ENCODE measurements around the gene GABRG3.

The GABRG3 gene

DNA sequence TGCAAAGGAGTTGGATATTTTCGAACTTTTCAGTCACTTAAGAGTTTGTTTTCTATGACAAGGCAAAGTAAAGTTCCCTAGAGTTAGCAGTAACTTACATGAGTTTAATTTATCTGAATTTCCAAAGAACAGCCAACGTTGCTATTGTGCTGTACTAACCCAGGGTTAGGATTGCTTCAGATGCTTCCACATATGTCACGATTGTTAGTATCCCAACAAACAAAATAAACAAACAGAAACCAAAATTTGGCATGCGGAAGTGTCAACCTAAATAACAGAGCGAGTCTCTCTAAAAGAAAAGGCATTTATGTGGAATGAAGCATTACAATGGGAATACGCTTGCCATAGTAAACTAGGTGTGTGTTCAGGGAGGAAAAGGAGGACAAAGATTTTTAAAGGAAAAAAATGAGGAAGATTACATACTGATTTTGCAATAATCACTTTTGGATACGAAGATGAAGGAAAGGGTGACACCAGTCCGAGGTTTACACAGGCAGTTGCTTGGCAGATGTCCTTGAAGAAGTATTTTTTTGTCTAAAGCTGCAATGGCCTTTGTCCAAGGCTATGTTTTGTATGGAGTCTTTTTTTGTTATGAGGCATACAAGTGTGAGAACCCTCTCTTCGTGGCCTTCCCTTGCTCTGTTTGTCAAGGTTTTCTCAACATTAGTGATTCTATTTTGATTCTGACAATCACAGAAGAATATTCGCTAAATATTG, 267.9 kb downstream of the GABRG3 start:
- DNase-seq (ENCODE audit: low read depth in 2 of 2), result no peak

DNA sequence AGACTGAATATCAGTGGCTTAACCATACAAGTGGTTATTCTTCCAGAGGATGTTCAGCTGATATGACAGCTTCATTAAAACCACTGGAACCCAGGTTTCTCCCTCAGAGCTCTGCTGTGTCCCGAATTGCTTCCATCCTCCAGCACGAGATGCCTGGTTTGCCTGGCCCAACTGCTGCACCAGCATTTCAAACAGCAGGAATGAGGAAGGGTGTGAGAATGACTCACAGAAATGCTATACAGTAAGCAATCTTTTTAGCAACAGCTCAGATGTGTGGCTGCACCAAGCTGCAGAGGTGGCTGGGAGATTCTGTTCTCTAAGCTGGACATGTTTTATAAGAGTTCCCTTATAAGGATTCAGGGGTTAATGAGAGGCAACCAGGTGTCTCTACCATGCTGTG, 271.0 kb downstream of the GABRG3 start:
- DNase-seq (ENCODE audit: low read depth in 2 of 2), result peak; percentile 34 to 41

- no peak for DNase-seq (ENCODE audit: low read depth in 2 of 2)
Observed at GRCh38 chr15:27244047-27244446, 273.1 kb downstream of the GABRG3 start.

DNA sequence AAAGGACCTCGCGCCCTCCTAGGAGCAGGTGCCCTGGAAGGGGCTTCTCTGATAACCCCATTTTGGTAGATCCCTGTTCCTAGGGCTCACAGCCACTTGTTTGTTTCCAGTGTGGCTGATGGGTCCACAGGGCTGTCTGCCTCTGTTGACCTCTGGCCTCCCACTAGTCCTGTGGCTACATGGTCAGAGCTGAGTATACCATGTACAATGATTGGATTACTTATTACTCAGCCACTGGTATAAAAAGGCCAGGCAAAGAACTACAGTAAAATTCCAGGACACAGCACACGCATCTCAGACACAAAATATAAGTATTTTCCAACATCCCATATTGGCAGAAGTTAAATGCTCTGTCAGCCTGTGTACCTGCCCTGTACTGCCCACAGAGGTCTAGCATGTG, 277.3 kb downstream of the GABRG3 start:
- no peak for DNase-seq (ENCODE audit: low read depth in 2 of 2)

GRCh38 chr15:27249046-27249759, 278.2 kb downstream of the GABRG3 start:
- DNase-seq (ENCODE audit: low read depth in 2 of 2), result no peak

DNA sequence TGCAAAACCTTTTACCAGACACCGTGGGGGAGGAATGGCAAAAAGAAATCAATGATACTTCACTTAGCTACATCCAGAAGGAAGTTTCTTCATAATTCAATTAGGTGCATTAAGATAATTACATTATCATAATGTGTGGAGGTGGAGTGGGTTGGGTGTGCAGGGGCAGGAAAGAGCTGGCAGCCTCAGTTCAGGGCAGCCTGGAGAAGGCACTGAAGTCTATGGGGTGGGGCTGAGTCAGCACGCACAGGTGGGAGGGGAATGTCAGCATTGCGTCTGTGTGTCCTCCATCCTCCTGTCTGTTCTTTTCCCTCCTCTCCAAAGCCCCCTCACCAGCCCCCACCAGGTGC, 278.8 kb downstream of the GABRG3 start:
- DNase-seq (ENCODE audit: low read depth in 2 of 2), result no peak

DNA sequence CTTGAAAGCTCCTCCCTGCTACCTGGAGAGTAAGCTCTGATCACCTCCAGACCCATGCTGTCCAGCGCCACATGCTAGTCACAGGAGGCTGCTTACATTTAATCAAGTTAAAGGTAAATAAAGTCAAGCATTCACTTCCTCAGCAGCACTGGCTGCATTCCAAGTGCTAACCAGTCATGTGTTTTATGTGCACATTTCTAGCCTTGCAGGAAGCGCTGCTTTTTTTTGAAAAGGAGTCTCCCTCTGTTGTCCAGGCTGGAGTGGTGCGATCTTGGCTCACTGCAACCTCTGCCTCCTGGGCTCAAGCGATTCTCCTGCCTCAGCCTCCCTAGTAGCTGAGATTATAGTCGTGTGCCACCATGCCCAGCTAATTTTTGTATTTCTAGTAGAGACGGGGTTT, 279.2 kb downstream of the GABRG3 start:
- no peak for DNase-seq (ENCODE audit: low read depth in 2 of 2)

DNA sequence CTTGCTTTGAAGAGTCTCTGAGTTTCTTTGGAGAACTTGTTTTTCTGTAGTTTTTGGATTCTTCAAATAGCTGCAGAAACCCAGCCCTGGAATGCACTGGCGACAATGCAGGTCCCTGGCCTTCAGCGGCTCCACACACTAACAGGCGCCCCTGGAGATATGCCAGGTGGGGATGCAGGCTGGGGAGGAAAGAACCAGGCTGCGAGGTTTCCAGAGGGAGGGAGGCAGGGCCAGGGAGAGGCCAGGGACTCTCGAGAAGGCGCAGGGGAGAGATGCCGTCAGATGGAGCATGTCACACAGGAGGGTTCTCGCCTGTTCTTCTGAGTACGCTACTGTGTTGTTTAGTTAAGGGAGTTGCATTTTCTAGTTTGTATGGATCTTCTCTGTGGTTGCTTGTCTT, 283.1 kb downstream of the GABRG3 start:
- no peak for DNase-seq (ENCODE audit: low read depth in 2 of 2)

DNA sequence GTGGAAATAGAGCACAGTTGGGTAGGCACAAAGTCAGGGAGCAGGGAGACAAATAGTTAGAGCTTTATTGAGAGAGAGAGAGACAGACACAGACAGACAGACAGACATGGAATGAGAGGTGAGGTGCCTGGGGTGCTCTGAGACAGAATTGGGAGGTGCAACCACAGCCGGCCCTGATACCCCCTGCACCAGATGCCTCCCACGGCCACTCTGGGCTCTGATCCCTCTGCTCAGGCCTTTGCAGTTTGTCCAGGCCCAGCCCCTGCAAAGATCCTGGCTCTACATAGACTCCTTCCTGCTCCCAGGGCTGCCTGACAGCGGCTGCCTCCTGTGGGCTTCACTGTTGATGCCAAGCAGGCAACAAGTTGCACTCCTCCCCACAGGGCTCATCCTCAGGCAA, 283.8 kb downstream of the GABRG3 start:
- DNase-seq (ENCODE audit: low read depth in 2 of 2), result no peak

GRCh38 chr15:27256446-27256845, 285.5 kb downstream of the GABRG3 start:
- DNase-seq (ENCODE audit: low read depth in 2 of 2), result no peak

DNA sequence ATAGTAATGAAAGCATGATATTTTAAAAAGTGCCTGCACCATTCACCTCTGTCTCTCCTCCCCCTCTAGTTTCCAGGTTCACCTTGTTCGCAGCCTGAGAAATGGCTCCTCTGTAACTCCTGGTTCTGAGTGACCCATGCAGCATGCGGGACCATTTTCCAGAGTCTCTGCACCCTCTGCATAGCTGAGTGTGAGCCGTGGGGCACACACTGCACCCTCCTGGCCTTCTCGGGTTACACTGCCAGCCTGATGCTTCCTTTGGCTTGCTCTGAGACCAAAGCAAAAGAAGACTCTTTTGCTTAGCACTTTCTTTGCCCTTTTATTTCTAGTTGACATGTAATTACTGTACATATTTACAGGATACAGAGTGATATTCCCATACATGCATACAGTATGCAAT, 287.3 kb downstream of the GABRG3 start:
- DNase-seq (ENCODE audit: low read depth in 2 of 2), result no peak

- no peak for DNase-seq (ENCODE audit: low read depth in 2 of 2)
Observed at GRCh38 chr15:27260523-27260922, 289.5 kb downstream of the GABRG3 start.

DNA sequence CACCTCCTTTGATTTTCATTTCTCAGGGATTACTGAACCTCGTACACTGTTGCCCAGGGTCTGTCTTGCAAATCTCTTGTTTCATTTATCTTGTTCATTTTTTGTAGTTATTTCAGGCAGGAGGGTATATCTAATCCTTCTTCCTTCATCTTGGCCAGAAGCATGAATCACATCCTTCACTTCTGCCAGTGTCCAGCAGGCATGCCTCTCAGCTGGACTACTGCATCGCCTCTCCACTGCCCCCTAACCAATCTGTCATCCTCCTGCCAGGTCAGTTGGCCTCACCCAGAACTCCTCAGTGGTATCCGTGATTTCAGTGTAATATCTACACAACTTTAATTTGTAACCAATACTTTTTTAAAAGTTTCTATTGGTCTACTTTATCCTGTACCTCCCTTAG, 297.9 kb downstream of the GABRG3 start:
- no peak for DNase-seq (ENCODE audit: low read depth in 2 of 2)

DNA sequence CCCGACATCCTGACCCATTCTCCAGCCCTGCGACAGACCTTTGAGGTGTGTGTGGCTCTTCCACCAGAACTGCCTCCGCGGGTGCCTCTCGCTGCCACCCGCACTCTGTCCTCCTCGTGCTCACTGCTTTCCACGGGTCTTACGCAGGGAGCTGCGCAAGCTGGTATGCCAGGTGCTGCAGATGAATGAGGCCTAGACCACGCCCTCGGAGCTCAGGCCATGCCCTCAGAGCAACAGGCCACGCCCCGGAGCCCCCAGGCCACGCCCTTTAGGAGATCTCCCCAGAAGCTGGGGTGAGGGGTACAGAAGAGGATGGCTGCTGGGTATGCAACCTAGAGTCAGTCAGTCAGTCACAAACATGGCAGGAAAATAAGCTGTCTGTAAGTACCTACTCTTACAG, 300.3 kb downstream of the GABRG3 start:
- no peak for DNase-seq (ENCODE audit: low read depth in 2 of 2)

- DNase-seq (ENCODE audit: low read depth in 2 of 2), result no peak
Observed at GRCh38 chr15:27272427-27272826, 301.4 kb downstream of the GABRG3 start.

- DNase-seq (ENCODE audit: low read depth in 2 of 2), result no peak
Observed at GRCh38 chr15:27273506-27273905, 302.5 kb downstream of the GABRG3 start.

DNA sequence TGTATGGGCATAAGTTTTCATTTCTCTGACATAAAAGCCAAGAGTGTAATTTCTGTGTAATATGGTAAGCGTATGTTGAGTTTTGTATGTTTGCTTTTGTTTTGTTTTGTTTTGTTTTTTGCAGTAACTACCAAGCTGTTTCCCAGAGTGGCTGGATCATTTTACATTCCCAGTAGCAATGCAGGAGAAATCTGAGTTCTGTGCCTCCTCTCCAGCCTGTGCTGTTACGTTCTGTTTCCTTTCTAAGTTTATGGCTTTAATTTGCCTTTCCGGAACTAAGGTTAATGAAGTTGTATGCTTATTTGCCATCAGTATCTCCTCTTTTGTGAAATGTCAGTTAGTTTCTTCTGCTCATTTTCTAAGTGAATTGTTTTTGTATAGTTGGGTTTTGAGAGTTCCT, 307.8 kb downstream of the GABRG3 start:
- DNase-seq (ENCODE audit: low read depth in 2 of 2), result no peak

DNA sequence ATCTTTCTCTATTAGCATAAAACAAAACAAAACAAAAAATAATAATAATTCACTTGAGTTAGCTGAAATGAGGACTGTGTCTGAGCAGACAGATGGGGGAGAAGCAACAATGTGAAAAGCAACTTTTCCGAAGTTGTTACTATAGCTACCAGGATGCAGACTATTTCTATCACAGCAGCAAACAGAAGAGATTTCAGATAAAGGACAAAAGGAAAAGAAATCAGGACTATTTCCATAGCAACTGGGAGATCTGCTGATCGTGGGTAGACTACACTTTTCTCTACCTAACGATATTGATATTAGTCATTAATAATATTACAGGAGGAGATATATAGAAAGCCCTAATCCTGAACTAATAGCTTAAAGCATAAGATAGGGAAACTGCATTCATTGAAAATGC, 321.7 kb downstream of the GABRG3 start:
- DNase-seq (ENCODE audit: low read depth in 2 of 2), result no peak

GRCh38 chr15:27293607-27294006, 322.6 kb downstream of the GABRG3 start:
- no peak for DNase-seq (ENCODE audit: low read depth in 2 of 2)

DNA sequence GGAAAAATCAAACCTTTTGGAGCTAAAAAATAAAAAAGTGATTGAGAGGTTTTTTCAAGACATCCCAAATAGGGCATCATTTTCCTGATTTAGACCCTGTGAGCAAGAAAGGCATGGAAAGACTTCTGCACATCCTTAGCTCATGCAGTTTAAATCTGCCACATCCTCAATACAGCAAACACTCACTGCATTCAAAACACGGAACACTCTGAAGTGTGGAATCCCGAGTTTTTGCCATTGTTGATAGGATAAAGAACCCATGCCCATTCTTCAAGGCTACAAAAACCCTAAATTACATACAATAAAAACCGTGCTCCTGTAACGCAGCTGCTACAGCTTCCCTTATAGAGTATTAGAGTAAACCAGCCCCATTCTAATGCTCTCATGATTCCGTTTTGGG, 346.8 kb downstream of the GABRG3 start:
- DNase-seq (ENCODE audit: low read depth in 2 of 2), result no peak

DNA sequence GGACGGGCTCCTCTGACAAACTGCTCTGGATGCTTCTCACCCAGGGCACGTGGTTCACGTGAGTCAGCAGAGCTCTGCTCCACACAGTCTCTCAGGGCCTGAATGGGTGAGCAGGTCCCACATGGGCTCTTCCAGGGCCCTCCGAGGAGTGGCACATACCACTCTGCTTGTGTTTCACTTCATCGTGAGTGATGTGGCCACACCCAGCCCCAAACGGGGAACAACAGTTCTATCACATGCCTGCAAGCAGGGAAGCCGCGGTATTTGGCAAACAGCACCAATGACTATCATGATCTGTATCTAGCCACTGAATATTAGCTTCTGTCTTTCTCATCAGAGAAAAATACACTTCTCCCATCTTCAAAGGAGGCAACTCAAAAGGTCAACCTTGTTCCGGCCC, 352.8 kb downstream of the GABRG3 start:
- no peak for DNase-seq (ENCODE audit: low read depth in 2 of 2)

GRCh38 chr15:27324886-27325615, 354.1 kb downstream of the GABRG3 start:
- DNase-seq (ENCODE audit: low read depth in 2 of 2), result no peak

GRCh38 chr15:27327467-27328025, 356.6 kb downstream of the GABRG3 start:
- DNase-seq (ENCODE audit: low read depth in 2 of 2), result no peak

Data from fibroblast of skin of left quadriceps (primary cell).